Subcutaneous adipose tissue (tissue), 4 donors: ENCODE results near the gene TRIM29. TPM values are rescaled to one million over a fixed set of nuclear protein-coding genes. Genes with fewer than 3 reads are reported as not detected.

Source experiments
- CTCF ChIP-seq: fragments of 450-650 bp; IDR thresholded peaks from one replicate; pipeline ENCODE4 v1.5.1; 2016; ENCODE audit warnings: low read depth, mild to moderate bottlenecking, control low read depth, antibody characterized with exemption, moderate library complexity
- total RNA-seq, 4 donors: library from RNA; depleted of rRNA; stranded (reverse); fragments of >200 nt; gene quantifications; one replicate each; pipeline ENCODE4 v1.1.0, GENCODE V29; 2016

The TRIM29 gene
- total RNA-seq, 4 donors from 2014 or later = 1.3 to 13.2 (median 4.3) TPM

GRCh38 chr11:120107692-120108091 is 30.2 kb downstream of the TRIM29 start:
- no peak for TF ChIP-seq CTCF

- TF ChIP-seq CTCF = no peak
Observed at GRCh38 chr11:120106354-120107150, 31.4 kb downstream of the TRIM29 start.

GRCh38 chr11:120105576-120105975 is 32.3 kb downstream of the TRIM29 start:
- no peak for TF ChIP-seq CTCF

- TF ChIP-seq CTCF = no peak
Observed at GRCh38 chr11:120104041-120104565, 33.8 kb downstream of the TRIM29 start.

- TF ChIP-seq CTCF = no peak
Observed at GRCh38 chr11:120102864-120103122, 35.1 kb downstream of the TRIM29 start.

GRCh38 chr11:120102050-120102863 is 35.7 kb downstream of the TRIM29 start:
- TF ChIP-seq CTCF = no peak

- TF ChIP-seq CTCF = no peak
Observed at GRCh38 chr11:120098503-120099020, 39.4 kb downstream of the TRIM29 start.
